Posterior vena cava (tissue), 2 donors: ENCODE measurements around the gene ARHGAP25. TPM values are rescaled to one million over a fixed set of nuclear protein-coding genes. Genes with fewer than 3 reads are reported as not detected.

Experiments used
- DNase-seq: peaks from one replicate; pipeline ENCODE4 v3.0.0-alpha.2; 2020; ENCODE audit warnings: low spot score
- intact Hi-C, 2 donors: fragments of 100-400 bp; cut with DNase I; formaldehyde crosslinking; loops; one replicate each; pipeline versions ENCODE4 v1.14.1 to v1.14.2; 2022 to 2023
- total RNA-seq, 2 donors: library from RNA; stranded (reverse); fragmentation: NEBNext Ultra II Directional; extraction: Animal tissue kit (Norgen Biotek cat#: 25700); gene quantifications; one replicate each; pipeline ENCODE4 v1.2.1, GENCODE V29; 2021
- donor health status: DM: yes; HTN: yes; CAD: no.
- donor health status: DM: yes; HTN: yes; CAD: no.

Gene ARHGAP25
- total RNA-seq, 2 donors from 2014 or later: 8.1 to 10.7 TPM

GRCh38 chr2:68755071-68755470 lies 20.5 kb downstream of the ARHGAP25 start:
- intact Hi-C loops: no loop called here
- DNase-seq: no peak

GRCh38 chr2:68756178-68756577 lies 21.6 kb downstream of the ARHGAP25 start:
- DNase-seq: no peak
- intact Hi-C loops: no loop called here

- DNase-seq: no peak
- intact Hi-C loops: no loop called here
Measured at GRCh38 chr2:68757081-68757480, 22.5 kb downstream of the ARHGAP25 start.

- intact Hi-C loops: no loop called here
- no peak for DNase-seq
Measured at GRCh38 chr2:68762100-68762499, 27.5 kb downstream of the ARHGAP25 start.

- intact Hi-C loops: no loop called here
- DNase-seq: no peak
Measured at GRCh38 chr2:68762665-68763064, 28.1 kb downstream of the ARHGAP25 start.

GRCh38 chr2:68764041-68764805 lies 29.6 kb downstream of the ARHGAP25 start:
- DNase-seq: no peak
- intact Hi-C loops: no loop called here

GRCh38 chr2:68764806-68765311 lies 30.2 kb downstream of the ARHGAP25 start:
- intact Hi-C loops: no loop called here
- DNase-seq: no peak

- intact Hi-C loops: no loop called here
- no peak for DNase-seq
Measured at GRCh38 chr2:68765739-68766375, 31.2 kb downstream of the ARHGAP25 start.

GRCh38 chr2:68766376-68766845 lies 31.8 kb downstream of the ARHGAP25 start:
- intact Hi-C loops: no loop called here
- DNase-seq: no peak

- intact Hi-C loops: no loop called here
- no peak for DNase-seq
Measured at GRCh38 chr2:68767031-68767961, 32.7 kb downstream of the ARHGAP25 start.

- intact Hi-C loops: no loop called here
- no peak for DNase-seq
Measured at GRCh38 chr2:68767996-68768395, 33.4 kb downstream of the ARHGAP25 start.

- DNase-seq: no peak
- intact Hi-C loops: no loop called here
Measured at GRCh38 chr2:68768461-68768860, 33.9 kb downstream of the ARHGAP25 start.

- intact Hi-C loops: no loop called here
Measured at GRCh38 chr2:68768951-68769350, 34.3 kb downstream of the ARHGAP25 start.

GRCh38 chr2:68769586-68770270 lies 35.1 kb downstream of the ARHGAP25 start:
- intact Hi-C loops: no loop called here
- no peak for DNase-seq

More at GRCh38 chr2:68768951-68769350, 34.3 kb downstream of the ARHGAP25 start:
- no peak for DNase-seq

GRCh38 chr2:68770271-68771111 lies 35.9 kb downstream of the ARHGAP25 start:
- intact Hi-C loops: no loop called here
- no peak for DNase-seq

- DNase-seq: no peak
- intact Hi-C loops: no loop called here
Measured at GRCh38 chr2:68771211-68771751, 36.7 kb downstream of the ARHGAP25 start.

GRCh38 chr2:68772109-68772508 lies 37.5 kb downstream of the ARHGAP25 start:
- no peak for DNase-seq
- intact Hi-C loops: no loop called here
